ENCODE measurements around the gene ABCA5.
"Not testable (repeated sequence)": the region's sequence is repeated elsewhere in the genome, so short reads cannot be mapped to it uniquely, and the experiment has no call there.

The ABCA5 gene

GRCh38 chr17:69198238-69198637 is 128.7 kb downstream of the ABCA5 start:
- DNase-seq, result no peak

- not testable (repeated sequence) for DNase-seq
These were observed 130.8 kb downstream of the ABCA5 start for GRCh38 chr17:69196105-69196653.

Measured in NCI-H187 (cell line).